Measurements from ENCODE around the gene SREBF1. TPM values are rescaled to one million over a fixed set of nuclear protein-coding genes. Genes with fewer than 3 reads are reported as not detected.
"Not testable (repeated sequence)": the region's sequence is repeated elsewhere in the genome, so short reads cannot be mapped to it uniquely, and the experiment has no call there.

The SREBF1 gene
- total RNA-seq, 1 donor from 2014 or later: 187 TPM

DNA sequence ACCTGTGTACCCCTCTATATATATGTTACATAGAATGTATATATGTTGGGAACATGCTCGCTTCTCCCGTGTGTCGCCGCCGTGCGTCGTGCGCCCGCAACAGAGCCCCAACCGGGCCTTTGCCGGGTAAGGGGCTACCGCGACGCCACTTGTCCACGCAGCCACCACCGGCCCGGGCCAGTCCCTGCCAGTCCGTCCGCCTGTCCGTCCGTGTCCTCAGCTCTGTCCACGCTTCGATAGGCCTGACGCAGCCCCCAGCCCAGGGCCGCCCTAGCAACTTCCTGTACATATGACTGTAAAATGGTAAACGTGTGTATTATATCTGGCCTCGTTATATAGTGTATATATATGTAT, 25.9 kb downstream of the SREBF1 start:
- TF ChIP-seq, protein P1, sequence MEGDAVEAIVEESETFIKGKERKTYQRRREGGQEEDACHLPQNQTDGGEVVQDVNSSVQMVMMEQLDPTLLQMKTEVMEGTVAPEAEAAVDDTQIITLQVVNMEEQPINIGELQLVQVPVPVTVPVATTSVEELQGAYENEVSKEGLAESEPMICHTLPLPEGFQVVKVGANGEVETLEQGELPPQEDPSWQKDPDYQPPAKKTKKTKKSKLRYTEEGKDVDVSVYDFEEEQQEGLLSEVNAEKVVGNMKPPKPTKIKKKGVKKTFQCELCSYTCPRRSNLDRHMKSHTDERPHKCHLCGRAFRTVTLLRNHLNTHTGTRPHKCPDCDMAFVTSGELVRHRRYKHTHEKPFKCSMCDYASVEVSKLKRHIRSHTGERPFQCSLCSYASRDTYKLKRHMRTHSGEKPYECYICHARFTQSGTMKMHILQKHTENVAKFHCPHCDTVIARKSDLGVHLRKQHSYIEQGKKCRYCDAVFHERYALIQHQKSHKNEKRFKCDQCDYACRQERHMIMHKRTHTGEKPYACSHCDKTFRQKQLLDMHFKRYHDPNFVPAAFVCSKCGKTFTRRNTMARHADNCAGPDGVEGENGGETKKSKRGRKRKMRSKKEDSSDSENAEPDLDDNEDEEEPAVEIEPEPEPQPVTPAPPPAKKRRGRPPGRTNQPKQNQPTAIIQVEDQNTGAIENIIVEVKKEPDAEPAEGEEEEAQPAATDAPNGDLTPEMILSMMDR (IDR thresholded peaks at IDR 0.05; ENCODE audit: unreplicated experiment): no peak
- no peaks in the 10 kb centered on the region for H3K9me3 Mint-ChIP-seq
- no peak overlapping the region for H3K4me3 Mint-ChIP-seq
- no peak for DNase-seq (ENCODE audit: low spot score in 2 of 2, unreplicated experiment in 2 of 2)
- peaks cover 10% of the 10 kb centered on the region for H3K36me3 Mint-ChIP-seq
- H3K4me1 Mint-ChIP-seq: peaks cover 34% of the 10 kb centered on the region
- H3K27me3 Mint-ChIP-seq (ENCODE audit: low read depth): no peaks in the 10 kb centered on the region
- H3K27ac Mint-ChIP-seq: peak overlapping the region; percentile 97

GRCh38 chr17:17810084-17810894, 26.5 kb downstream of the SREBF1 start:
- Mint-ChIP-seq H3K36me3 (peaks cover 14% of the 10 kb centered on the region), H3K9me3 (no peaks in the 10 kb centered on the region), H3K27me3 (ENCODE audit: low read depth) (no peaks in the 10 kb centered on the region), H3K4me1 (peaks cover 40% of the 10 kb centered on the region), H3K4me3 (peak overlapping the region; percentile 52), H3K27ac (peak overlapping the region; percentile 97)
- DNase-seq (ENCODE audit: low spot score in 2 of 2, unreplicated experiment in 2 of 2): peak; percentile 56 to 78
- TF ChIP-seq, protein P1 (IDR thresholded peaks at IDR 0.05; ENCODE audit: unreplicated experiment): no peak

DNA sequence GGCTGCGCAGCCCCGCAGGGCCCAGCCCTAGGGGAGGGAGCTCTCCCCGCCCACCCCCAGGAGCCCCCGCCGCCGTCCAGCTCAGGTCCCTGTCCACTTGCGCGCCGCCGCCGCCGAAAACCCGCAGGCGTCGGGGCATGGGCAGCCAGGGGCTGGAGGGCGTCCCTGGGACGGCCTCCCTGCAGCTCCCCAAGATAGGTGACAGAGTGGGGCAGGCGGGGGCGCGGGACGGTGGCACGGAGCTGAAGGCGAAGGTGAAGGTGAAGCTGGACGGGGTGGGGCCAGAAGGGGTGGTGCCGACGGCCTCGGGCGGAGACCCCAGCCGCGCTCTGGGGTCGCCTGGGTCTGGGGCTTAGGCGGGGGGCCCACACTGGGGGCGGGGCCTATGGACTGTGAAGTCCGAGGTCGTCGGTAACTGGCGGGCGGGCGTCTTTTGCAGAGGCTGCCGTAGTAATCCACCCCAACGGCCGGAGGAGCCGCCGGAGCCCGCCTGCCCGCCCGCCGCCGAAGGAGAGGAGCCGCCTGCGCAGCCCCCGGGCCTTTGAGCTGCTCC, 27.2 kb downstream of the SREBF1 start:
- Mint-ChIP-seq H3K9me3 (no peaks in the 10 kb centered on the region), H3K4me1 (peaks cover 41% of the 10 kb centered on the region), H3K4me3 (peak overlapping the region; percentile 52), H3K27me3 (ENCODE audit: low read depth) (no peaks in the 10 kb centered on the region), H3K36me3 (peaks cover 17% of the 10 kb centered on the region), H3K27ac (peak overlapping the region; percentile 30)
- DNase-seq (ENCODE audit: low spot score in 2 of 2, unreplicated experiment in 2 of 2): no peak
- TF ChIP-seq, protein P1 (IDR thresholded peaks at IDR 0.05; ENCODE audit: unreplicated experiment): no peak

GRCh38 chr17:17808706-17809432, 27.9 kb downstream of the SREBF1 start:
- Mint-ChIP-seq H3K27me3 (ENCODE audit: low read depth) (no peaks in the 10 kb centered on the region), H3K9me3 (no peaks in the 10 kb centered on the region), H3K27ac (peak overlapping the region; percentile 79), H3K36me3 (peaks cover 20% of the 10 kb centered on the region), H3K4me1 (peaks cover 45% of the 10 kb centered on the region), H3K4me3 (peak overlapping the region; percentile 19)
- no peak for DNase-seq (ENCODE audit: low spot score in 2 of 2, unreplicated experiment in 2 of 2)
- TF ChIP-seq, protein P1 (IDR thresholded peaks at IDR 0.05; ENCODE audit: unreplicated experiment): no peak

DNA sequence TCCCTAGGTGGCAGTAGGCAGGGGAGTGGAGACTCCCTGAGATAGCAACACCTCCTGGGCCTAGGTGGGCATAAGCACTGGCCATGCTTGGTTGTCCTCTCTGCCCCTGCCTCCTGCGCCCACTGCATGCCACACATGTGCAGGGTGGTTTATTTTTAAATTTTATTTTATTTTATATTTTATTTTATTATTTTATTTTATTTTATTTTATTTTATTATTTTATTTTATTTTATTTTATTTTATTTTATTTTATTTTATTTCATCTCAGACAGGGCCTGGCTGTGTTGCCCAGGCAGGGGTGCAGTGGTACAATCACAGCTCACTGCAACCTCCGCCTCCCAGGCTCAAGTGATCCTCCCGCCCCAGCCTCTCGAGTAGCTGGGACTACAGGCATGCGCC, 28.6 kb downstream of the SREBF1 start:
- not testable (repeated sequence) for H3K27me3 Mint-ChIP-seq (ENCODE audit: low read depth); H3K27ac Mint-ChIP-seq; DNase-seq (ENCODE audit: low spot score in 2 of 2, unreplicated experiment in 2 of 2); H3K9me3 Mint-ChIP-seq; H3K4me3 Mint-ChIP-seq
- H3K36me3 Mint-ChIP-seq: peaks cover 24% of the 10 kb centered on the region
- peaks cover 48% of the 10 kb centered on the region for H3K4me1 Mint-ChIP-seq

GRCh38 chr17:17807440-17807839, 29.3 kb downstream of the SREBF1 start:
- H3K36me3 Mint-ChIP-seq: peaks cover 24% of the 10 kb centered on the region
- TF ChIP-seq, protein P1 (IDR thresholded peaks at IDR 0.05; ENCODE audit: unreplicated experiment): no peak
- no peaks in the 10 kb centered on the region for H3K9me3 Mint-ChIP-seq
- no peaks in the 10 kb centered on the region for H3K27me3 Mint-ChIP-seq (ENCODE audit: low read depth)
- H3K4me1 Mint-ChIP-seq: peaks cover 48% of the 10 kb centered on the region
- no peak overlapping the region for H3K4me3 Mint-ChIP-seq
- no peak overlapping the region for H3K27ac Mint-ChIP-seq
- DNase-seq (ENCODE audit: low spot score in 2 of 2, unreplicated experiment in 2 of 2): no peak
